HG03520 (cell line): ENCODE measurements around the gene CDCA8.
"Not testable (repeated sequence)": the region's sequence is repeated elsewhere in the genome, so short reads cannot be mapped to it uniquely, and the experiment has no call there.

Source experiments
- ATAC-seq: cut with Tn5 transposase; IDR thresholded peaks from one replicate; pipeline ENCODE4 v1.9.1; 2021; ENCODE audit warnings: mild to moderate bottlenecking, moderate library complexity; ENCODE audit not compliant: unreplicated experiment

Gene CDCA8

DNA sequence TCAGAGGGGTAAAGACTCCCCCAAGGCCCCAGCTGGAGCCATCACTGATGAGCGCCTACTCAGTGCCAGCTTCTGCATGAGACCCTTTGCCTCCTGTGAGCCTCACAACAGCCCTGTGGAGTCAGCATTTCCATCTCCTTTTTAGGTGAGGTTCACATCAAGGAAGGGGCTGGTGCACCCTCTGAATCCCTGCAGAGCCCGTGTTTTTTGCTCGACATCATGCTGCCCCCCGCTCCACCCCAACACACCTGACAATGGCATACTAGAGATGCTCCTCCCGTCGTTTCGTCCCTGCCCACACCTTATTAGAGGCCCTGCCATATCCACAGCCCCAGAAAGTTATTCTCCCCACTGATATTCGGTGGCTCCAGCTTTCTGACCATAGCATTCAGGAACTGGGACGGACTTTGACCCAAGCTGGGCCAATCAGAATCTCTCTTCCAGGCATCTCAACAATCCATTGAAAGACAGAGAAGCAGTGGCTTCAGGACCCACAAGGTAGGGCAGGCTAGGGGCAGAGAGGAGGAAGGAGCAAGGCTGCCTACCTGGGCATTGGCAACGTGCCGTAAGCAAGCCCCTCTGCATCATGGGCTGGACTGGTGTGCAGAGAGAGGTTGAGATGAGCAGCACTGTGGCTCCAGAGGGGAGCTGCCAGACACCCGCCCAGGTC, 39.9 kb downstream of the CDCA8 start:
- no peak for ATAC-seq

- ATAC-seq = no peak
Observed at GRCh38 chr1:37734629-37735591, 42.6 kb downstream of the CDCA8 start.

- not testable (repeated sequence) for ATAC-seq
Observed at GRCh38 chr1:37737975-37738374, 45.7 kb downstream of the CDCA8 start.

- ATAC-seq = not testable (repeated sequence)
Observed at GRCh38 chr1:37738619-37739018, 46.3 kb downstream of the CDCA8 start.

GRCh38 chr1:37739222-37739621, 46.9 kb downstream of the CDCA8 start:
- no peak for ATAC-seq

GRCh38 chr1:37741130-37741529, 48.8 kb downstream of the CDCA8 start:
- no peak for ATAC-seq

GRCh38 chr1:37741662-37742061, 49.3 kb downstream of the CDCA8 start:
- ATAC-seq = no peak

DNA sequence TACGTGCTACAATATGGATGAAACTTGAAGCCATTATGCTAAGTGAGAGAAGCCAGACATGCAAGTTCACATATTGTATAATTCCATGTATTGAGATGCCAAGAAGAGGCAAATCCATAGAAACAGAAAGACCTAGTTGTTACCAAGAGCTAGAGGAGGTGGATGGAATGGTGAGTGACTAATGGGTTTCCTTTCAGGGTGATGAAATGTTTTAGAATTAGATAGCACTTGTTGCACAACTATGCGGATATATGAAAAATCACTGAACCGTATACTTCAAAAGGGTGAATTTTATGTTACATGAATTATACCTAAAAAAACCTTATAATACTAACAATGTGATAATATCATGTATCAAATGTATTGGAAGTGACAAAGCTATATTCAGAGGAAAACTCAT, 54.5 kb downstream of the CDCA8 start:
- no peak for ATAC-seq

GRCh38 chr1:37748565-37748964, 56.2 kb downstream of the CDCA8 start:
- no peak for ATAC-seq

- ATAC-seq = no peak
Observed at GRCh38 chr1:37752213-37752582, 59.9 kb downstream of the CDCA8 start.

GRCh38 chr1:37752583-37753471, 60.5 kb downstream of the CDCA8 start:
- no peak for ATAC-seq

DNA sequence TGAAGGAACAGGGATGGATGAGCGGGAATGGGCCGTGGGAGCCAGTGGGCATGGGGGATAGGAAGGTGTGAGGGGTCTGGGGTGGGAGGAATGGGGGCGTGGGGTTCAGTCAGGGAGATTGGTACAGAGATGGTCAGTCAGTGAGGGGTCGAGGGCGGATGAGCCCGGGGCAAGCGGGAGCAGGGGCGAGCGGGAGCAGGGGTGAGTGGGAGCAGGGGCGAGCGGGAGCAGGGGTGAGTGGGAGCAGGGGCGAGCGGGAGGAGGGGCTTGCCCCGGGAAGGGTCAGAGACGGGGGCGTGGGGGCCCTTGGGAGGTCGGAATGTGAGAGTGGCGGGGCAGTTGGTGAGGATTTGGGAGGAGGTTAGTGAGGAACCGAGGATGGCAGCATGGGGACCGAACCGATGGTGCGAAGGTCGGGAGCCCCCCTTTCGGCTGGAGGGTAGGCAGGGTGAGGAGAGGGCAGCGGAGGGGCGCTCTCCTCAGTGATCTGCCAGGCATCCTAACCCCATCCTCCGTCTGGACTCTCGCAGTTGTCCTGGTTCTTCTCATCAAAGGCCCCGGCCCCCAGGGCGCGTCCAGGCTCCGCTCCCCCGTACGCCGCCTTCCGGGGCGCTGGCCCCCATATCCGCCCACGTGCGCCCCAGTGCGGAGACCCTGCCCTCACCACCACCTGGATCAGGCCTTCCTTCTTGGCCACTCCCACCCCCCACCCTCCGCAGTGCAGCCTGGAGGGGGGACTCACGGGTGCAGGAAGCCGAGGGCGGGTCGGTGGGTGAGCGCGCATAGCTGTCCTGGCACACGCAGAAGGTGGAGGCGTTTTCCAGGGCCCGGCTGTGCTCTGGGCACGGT, 61.4 kb downstream of the CDCA8 start:
- no peak for ATAC-seq

GRCh38 chr1:37755290-37755689, 63.0 kb downstream of the CDCA8 start:
- ATAC-seq = no peak

GRCh38 chr1:37755951-37756560, 63.7 kb downstream of the CDCA8 start:
- ATAC-seq = no peak
